ENCODE measurements around the gene CCDC85B. TPM values are rescaled to one million over a fixed set of nuclear protein-coding genes. Genes with fewer than 3 reads are reported as not detected.
A peak's percentile ranks its signal among the peaks of the same experiment; 100 is the strongest.

The CCDC85B gene
- total RNA-seq, 1 experiment from 2014 or later, result 55.3 TPM

DNA sequence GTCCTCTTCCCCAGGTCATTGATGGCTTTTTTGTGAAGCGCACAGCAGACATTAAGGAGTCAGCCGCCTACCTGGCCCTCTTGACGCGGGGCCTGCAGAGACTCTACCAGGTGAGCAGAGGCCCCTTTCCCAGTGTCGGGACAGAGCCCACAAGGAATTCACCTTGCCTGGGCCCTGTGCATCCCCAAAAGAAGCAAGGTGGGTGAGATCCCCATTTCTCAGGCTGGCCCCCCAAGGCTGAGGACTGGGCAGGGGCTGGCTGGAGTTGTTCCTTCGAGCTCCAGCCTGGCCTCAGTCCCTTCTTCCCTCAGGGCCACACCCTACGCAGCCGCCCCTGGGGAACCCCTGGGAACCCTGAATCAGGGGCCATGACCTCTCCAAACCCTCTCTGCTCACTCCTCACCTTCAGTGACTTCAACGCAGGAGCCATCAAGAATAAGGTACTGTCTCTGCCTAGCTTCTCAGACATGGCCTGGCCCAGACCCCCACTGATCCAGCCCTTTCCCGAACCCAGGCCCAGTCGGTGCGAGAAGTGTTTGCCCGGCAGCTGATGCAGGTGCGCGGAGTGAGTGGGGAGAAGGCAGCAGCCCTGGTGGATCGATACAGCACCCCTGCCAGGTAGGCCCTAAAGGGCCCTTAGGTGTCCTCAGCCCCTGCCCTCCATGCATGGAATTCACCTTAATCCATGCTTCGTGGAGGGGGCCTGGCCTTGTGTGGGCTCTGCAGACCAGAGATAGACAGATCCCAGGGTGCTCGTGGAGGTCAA lies 25.6 kb upstream of the CCDC85B start:
- Mint-ChIP-seq H3K9me3 (no peaks in the 10 kb centered on the region), H3K4me3 (no peak overlapping the region), H3K27me3 (ENCODE audit: low read depth) (peaks cover 19% of the 10 kb centered on the region), H3K27ac (no peak overlapping the region), H3K36me3 (peaks cover 20% of the 10 kb centered on the region), H3K4me1 (peaks cover 19% of the 10 kb centered on the region)
- POLR2A ChIA-PET, result no interaction called here
- CTCF ChIA-PET, result interaction anchor here (16.6 kb wide), 1 partner anchor 24 kb away, joined by 539 read pairs; the partner anchor contains the start of genes CCDC85B and FIBP
- no peak for DNase-seq (ENCODE audit: low spot score)
- TF ChIP-seq NFE2L1 (CRISPR knock-in tag; IDR thresholded peaks at IDR 0.05), result no peak
- TF ChIP-seq ESRRA (CRISPR knock-in tag; IDR thresholded peaks at IDR 0.05; ENCODE audit: borderline replicate concordance), result no peak
- no peak for TF ChIP-seq ZNF219 (CRISPR knock-in tag; IDR thresholded peaks at IDR 0.05; ENCODE audit: borderline replicate concordance)
- no peak for ATAC-seq

DNA sequence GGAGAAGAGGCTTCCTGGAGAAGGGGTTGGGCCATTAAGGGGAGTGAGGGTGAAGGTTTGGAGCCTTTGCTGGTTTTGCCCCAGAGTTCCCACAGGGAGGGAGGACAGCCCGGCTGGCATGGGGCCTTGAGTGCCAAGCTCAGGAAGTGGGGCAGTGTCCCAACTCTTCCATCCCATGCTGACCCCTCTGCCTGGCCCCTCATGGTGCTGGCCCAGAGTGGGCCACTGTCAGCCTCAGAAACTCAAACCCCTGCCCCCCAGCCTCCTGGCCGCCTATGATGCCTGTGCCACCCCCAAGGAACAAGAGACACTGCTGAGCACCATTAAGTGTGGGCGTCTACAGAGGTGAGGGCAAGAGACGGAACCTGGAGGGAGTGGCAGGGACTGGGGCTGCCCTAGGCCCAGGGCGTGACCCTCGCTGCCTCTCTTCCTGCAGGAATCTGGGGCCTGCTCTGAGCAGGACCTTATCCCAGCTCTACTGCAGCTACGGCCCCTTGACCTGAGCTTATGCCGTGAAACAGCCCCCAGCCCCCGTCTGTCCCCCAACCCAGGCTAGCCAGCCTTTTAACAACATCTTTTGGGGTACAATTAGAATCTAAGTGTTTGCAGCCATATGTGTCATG lies 24.8 kb upstream of the CCDC85B start:
- H3K9me3 Mint-ChIP-seq, result no peaks in the 10 kb centered on the region
- no peak for ATAC-seq
- no peak for DNase-seq (ENCODE audit: low spot score)
- peaks cover 19% of the 10 kb centered on the region for H3K4me1 Mint-ChIP-seq
- POLR2A ChIA-PET, result no interaction called here
- H3K4me3 Mint-ChIP-seq, result no peak overlapping the region
- CTCF ChIA-PET, result interaction anchor here (16.6 kb wide), 1 partner anchor 24 kb away, joined by 539 read pairs; the partner anchor contains the start of genes CCDC85B and FIBP
- TF ChIP-seq CDX4 (CRISPR knock-in tag; IDR thresholded peaks at IDR 0.05; ENCODE audit: borderline replicate concordance) (no peak), ZNF232 (CRISPR knock-in tag; IDR thresholded peaks at IDR 0.05) (no peak), ATF1 (CRISPR knock-in tag; IDR thresholded peaks at IDR 0.05) (no peak), E2F5 (CRISPR knock-in tag; IDR thresholded peaks at IDR 0.05) (no peak), GABPB1 (CRISPR knock-in tag; IDR thresholded peaks at IDR 0.05) (no peak), ATF3 (CRISPR knock-in tag; conservative IDR thresholded peaks at IDR 0.05) (no peak), CREB1 (CRISPR knock-in tag; IDR thresholded peaks at IDR 0.05) (no peak), ZNF423 (CRISPR knock-in tag; IDR thresholded peaks at IDR 0.05) (no peak), SMAD4 (CRISPR knock-in tag; IDR thresholded peaks at IDR 0.05) (no peak)
- TF ChIP-seq, protein P1, sequence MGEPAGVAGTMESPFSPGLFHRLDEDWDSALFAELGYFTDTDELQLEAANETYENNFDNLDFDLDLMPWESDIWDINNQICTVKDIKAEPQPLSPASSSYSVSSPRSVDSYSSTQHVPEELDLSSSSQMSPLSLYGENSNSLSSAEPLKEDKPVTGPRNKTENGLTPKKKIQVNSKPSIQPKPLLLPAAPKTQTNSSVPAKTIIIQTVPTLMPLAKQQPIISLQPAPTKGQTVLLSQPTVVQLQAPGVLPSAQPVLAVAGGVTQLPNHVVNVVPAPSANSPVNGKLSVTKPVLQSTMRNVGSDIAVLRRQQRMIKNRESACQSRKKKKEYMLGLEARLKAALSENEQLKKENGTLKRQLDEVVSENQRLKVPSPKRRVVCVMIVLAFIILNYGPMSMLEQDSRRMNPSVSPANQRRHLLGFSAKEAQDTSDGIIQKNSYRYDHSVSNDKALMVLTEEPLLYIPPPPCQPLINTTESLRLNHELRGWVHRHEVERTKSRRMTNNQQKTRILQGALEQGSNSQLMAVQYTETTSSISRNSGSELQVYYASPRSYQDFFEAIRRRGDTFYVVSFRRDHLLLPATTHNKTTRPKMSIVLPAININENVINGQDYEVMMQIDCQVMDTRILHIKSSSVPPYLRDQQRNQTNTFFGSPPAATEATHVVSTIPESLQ (CRISPR knock-in tag; IDR thresholded peaks at IDR 0.05), result no peak
- TF ChIP-seq, protein P2, sequence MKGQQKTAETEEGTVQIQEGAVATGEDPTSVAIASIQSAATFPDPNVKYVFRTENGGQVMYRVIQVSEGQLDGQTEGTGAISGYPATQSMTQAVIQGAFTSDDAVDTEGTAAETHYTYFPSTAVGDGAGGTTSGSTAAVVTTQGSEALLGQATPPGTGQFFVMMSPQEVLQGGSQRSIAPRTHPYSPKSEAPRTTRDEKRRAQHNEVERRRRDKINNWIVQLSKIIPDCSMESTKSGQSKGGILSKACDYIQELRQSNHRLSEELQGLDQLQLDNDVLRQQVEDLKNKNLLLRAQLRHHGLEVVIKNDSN (CRISPR knock-in tag; IDR thresholded peaks at IDR 0.05), result no peak
- peaks cover 20% of the 10 kb centered on the region for H3K36me3 Mint-ChIP-seq
- H3K27me3 Mint-ChIP-seq (ENCODE audit: low read depth), result peaks cover 26% of the 10 kb centered on the region
- H3K27ac Mint-ChIP-seq, result no peak overlapping the region

DNA sequence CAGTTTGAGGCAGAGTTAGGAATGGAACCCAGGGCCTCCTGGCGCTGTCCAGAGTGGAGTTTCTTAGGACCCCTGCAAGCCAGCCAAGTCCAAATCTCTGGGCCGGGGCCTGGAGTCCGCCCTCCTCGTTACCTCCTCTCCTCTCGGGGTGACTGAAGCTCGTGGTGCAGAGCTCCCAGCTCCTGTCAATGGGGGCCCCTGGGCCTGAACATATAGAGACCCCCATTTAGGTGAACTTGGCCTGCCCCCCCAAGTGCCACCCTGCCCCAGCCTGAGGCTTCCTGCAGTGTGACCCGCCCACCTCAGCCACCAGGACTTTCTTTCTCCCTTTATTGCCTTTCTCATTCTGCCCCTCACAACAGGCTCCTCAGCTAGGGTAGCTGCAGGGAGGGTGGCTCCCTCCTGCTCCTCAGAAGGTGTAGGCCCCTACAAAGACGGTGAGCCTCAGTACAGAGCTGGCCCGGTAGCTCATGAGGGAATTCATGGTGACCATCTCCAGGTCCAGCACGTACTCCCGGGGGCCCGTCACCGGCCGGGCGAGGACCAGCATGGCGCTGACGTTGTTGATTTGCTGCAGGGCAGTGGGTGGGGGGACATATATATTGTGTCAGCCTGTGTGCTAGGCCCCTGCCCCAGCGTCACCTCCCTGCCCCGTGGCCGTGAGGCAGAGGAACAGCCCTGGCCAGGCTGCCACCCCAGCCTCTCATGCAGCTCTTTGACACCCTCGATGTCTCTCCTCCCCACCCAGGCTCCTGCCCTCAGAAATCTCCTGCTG lies 23.8 kb upstream of the CCDC85B start:
- DNase-seq (ENCODE audit: low spot score) (no peak), ATAC-seq (no peak)
- H3K4me1 Mint-ChIP-seq, result peaks cover 12% of the 10 kb centered on the region
- peaks cover 20% of the 10 kb centered on the region for H3K36me3 Mint-ChIP-seq
- peak overlapping the region; percentile 88; the same call in 1 of the 2 replicates for H3K4me3 Mint-ChIP-seq
- no peaks in the 10 kb centered on the region for H3K9me3 Mint-ChIP-seq
- H3K27me3 Mint-ChIP-seq (ENCODE audit: low read depth), result peaks cover 37% of the 10 kb centered on the region
- peak overlapping the region; percentile 34; the same call in 1 of the 2 replicates for H3K27ac Mint-ChIP-seq
- ChIA-PET POLR2A (interaction anchor here (0.5 to 1.1 kb wide), 3 partner anchors 13 to 701 kb away, joined by 3 to 4 read pairs (median 3); partner anchors contain the start of gene FIBP), CTCF (interaction anchor here (0.5 to 16.6 kb wide), 5 partner anchors 14 to 181 kb away, joined by 3 to 539 read pairs (median 4); partner anchors contain the start of genes CCDC85B and FIBP)
- TF ChIP-seq GRHL2 (CRISPR knock-in tag; IDR thresholded peaks at IDR 0.05; ENCODE audit: insufficient replicate concordance, severe bottlenecking) (no peak), ZNF671 (CRISPR knock-in tag; IDR thresholded peaks at IDR 0.05) (no peak), IRF2 (CRISPR knock-in tag; IDR thresholded peaks at IDR 0.05; ENCODE audit: borderline replicate concordance, low read depth) (no peak), TCF7 (CRISPR knock-in tag; IDR thresholded peaks at IDR 0.05; ENCODE audit: low read depth) (no peak), EMX1 (CRISPR knock-in tag; IDR thresholded peaks at IDR 0.05) (no peak), ZNF219 (CRISPR knock-in tag; IDR thresholded peaks at IDR 0.05; ENCODE audit: borderline replicate concordance) (no peak), JUN (CRISPR knock-in tag; IDR thresholded peaks at IDR 0.05) (no peak), FOXP4 (CRISPR knock-in tag; IDR thresholded peaks at IDR 0.05) (no peak)
- TF ChIP-seq, protein P3, sequence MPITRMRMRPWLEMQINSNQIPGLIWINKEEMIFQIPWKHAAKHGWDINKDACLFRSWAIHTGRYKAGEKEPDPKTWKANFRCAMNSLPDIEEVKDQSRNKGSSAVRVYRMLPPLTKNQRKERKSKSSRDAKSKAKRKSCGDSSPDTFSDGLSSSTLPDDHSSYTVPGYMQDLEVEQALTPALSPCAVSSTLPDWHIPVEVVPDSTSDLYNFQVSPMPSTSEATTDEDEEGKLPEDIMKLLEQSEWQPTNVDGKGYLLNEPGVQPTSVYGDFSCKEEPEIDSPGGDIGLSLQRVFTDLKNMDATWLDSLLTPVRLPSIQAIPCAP (CRISPR knock-in tag; IDR thresholded peaks at IDR 0.05), result no peak
